Measurements from ENCODE around the gene RXYLT1. TPM values are rescaled to one million over a fixed set of nuclear protein-coding genes. Genes with fewer than 3 reads are reported as not detected.

The RXYLT1 gene
- total RNA-seq, 1 donor = 22.1 TPM

DNA sequence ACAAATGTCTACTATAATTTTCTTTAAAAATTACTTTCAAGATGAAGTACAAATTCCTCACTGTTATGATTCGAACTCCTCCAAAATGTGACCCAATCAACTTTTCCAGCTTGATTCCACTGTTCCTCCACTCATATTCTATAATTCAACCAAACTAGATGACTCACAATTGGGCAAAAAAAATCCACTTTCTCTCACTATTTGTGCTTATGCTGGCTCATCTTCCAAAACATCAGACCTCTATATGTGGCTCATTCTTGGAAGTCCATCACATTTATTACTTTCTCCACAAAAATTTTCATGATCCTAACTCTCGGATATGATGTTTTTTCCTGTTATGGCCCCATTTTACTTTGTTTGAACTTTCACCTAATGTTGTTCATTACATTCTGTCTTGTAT lies 26.9 kb upstream of the RXYLT1 start:
- no peak overlapping the region for H3K4me3 ChIP-seq (ENCODE audit: low read depth, low read length)
- TF ChIP-seq, protein P1, sequence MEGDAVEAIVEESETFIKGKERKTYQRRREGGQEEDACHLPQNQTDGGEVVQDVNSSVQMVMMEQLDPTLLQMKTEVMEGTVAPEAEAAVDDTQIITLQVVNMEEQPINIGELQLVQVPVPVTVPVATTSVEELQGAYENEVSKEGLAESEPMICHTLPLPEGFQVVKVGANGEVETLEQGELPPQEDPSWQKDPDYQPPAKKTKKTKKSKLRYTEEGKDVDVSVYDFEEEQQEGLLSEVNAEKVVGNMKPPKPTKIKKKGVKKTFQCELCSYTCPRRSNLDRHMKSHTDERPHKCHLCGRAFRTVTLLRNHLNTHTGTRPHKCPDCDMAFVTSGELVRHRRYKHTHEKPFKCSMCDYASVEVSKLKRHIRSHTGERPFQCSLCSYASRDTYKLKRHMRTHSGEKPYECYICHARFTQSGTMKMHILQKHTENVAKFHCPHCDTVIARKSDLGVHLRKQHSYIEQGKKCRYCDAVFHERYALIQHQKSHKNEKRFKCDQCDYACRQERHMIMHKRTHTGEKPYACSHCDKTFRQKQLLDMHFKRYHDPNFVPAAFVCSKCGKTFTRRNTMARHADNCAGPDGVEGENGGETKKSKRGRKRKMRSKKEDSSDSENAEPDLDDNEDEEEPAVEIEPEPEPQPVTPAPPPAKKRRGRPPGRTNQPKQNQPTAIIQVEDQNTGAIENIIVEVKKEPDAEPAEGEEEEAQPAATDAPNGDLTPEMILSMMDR (IDR thresholded peaks at IDR 0.05; ENCODE audit: insufficient read depth, low read length) = no peak
- no peak for DNase-seq (ENCODE audit: low read depth)

DNA sequence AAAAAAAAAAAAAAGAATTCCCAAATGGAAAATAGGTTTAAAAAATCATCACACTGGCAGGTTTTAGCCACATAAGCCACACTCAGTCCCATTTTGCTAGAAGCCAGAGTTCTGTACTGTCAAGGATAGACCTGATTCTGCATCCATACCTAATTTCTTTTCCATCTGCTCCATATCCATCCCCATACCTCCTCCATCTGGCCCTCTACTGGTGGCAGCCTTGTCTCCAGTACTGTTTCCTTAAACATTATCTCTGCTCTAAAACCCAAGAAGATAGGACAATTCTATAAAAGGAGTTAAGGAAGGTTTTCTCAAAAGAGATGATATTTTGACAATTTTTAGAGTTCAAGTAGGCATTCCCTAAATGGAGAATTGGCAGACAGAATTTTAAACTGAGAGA lies 26.0 kb upstream of the RXYLT1 start:
- DNase-seq (ENCODE audit: low read depth) = no peak
- H3K4me3 ChIP-seq (ENCODE audit: low read depth, low read length) = no peak overlapping the region
- TF ChIP-seq, protein P1 (IDR thresholded peaks at IDR 0.05; ENCODE audit: insufficient read depth, low read length) = peak; percentile 32

DNA sequence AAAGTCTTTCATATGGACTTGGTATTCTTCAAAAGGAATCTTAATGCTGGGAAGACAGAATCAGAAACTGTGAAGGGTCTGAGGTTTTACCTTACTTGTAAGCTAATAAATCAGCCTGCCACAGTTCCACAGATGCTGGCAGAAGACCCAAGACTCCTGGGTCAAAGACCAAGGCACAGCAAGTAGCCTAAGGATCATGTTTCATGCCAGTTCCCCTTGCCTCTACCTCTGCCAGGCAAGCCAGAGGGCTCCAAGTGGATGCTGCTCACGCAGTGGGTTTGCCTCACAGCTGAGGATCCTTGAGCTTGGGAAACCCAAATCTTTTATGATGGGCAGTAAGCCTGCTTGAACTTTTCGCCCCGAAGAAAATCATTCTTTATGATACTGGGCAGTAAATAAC lies 15.2 kb upstream of the RXYLT1 start:
- TF ChIP-seq, protein P1 (IDR thresholded peaks at IDR 0.05; ENCODE audit: insufficient read depth, low read length) = no peak
- H3K4me3 ChIP-seq (ENCODE audit: low read depth, low read length) = no peak overlapping the region
- DNase-seq (ENCODE audit: low read depth) = no peak

DNA sequence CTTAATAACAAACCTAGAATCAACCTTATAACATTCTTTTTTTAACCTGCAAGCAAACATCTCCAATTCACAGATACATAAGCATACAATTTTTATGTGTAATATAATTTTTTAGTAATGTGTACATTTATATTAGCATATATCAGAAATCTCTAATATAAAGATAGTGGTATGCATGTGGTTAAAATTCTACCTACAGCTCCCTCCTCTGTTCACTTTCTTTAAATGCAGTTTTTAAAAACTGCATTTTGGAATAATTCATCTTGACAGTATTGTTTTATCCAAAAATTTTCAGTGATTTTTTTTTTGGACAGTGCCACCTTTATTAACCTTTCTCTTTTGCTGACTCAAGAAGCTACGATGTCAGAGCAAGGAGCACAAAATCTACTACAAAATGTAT lies 13.2 kb upstream of the RXYLT1 start:
- peak; percentile 11 for DNase-seq (ENCODE audit: low read depth)
- no peak overlapping the region for H3K4me3 ChIP-seq (ENCODE audit: low read depth, low read length)
- TF ChIP-seq, protein P1 (IDR thresholded peaks at IDR 0.05; ENCODE audit: insufficient read depth, low read length) = peak; percentile 12

DNA sequence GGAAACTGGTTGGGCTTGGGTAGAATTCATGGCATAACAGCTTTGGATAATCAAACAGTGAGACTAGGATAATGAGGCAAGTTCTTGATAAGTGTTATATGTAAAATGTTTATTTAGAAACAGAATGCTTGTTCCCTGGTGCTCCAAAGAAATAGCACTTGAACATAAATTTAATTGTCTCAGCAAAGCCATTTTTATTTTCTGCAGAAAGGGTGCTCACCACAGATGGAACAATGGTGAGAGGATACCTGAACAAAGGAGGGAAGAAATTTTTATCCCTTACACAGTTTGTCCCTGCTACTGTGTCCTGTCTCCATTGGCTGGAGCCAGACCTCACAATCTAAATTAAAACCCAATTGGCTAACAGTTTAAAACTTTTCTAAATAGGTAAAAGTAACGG lies 9.3 kb upstream of the RXYLT1 start:
- no peak overlapping the region for H3K4me3 ChIP-seq (ENCODE audit: low read depth, low read length)
- TF ChIP-seq, protein P1 (IDR thresholded peaks at IDR 0.05; ENCODE audit: insufficient read depth, low read length) = no peak
- no peak for DNase-seq (ENCODE audit: low read depth)

DNA sequence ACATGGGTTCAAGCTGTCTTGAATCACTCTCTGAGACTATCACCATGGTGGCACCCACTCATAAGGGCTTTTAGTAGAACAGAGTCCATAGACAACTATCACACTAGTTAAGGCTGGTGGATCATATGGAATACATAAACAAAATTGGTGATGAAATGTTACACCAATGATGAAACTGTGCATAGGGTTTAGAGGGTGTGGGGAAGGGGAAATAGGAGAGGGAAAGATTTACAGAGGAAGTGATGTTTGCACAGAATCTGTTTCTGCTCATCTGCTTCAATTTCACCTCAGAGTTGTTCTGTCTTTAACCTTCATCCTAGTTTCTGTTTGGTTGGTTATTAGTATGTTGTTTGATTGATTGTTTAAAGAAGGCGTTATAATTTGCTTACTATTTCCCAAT lies 2.4 kb upstream of the RXYLT1 start:
- DNase-seq (ENCODE audit: low read depth) = no peak
- H3K4me3 ChIP-seq (ENCODE audit: low read depth, low read length) = no peak overlapping the region
- TF ChIP-seq, protein P1 (IDR thresholded peaks at IDR 0.05; ENCODE audit: insufficient read depth, low read length) = no peak

DNA sequence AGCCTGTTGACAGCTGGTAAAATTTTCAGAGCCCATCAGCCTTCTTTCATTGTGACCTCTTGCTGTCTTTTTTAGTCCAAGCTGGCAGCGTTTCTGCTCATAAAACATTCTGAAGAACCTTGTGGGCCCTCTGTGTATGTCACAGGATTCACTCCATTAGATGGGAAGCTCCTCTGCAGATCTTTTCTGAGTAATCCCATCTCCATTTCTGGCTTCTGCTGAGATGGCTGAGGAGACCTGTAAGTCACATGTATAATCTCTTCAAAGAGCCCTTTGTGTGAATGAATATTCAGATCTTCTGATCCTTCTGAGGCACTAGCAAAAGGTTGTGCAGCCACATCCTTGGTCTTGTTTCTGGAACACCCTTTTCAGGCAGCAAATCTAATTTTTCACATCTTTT lies 2.8 kb downstream of the RXYLT1 start:
- TF ChIP-seq, protein P1 (IDR thresholded peaks at IDR 0.05; ENCODE audit: insufficient read depth, low read length) = no peak

More for the DNA sequence above, 2.8 kb downstream of the RXYLT1 start:
- H3K4me3 ChIP-seq (ENCODE audit: low read depth, low read length) = no peak overlapping the region
- DNase-seq (ENCODE audit: low read depth) = no peak
